Erythroblast (primary cell): Measurements from ENCODE around the gene CNEP1R1.

ENCODE experiments used
- GATA1 ChIP-seq: IDR thresholded peaks from 2 replicates; pipeline ENCODE4 v1.6.1; 2011; ENCODE audit warnings: low read depth, mild to moderate bottlenecking, control low read depth, low read length, moderate library complexity
- POLR2A ChIP-seq: IDR thresholded peaks from 2 replicates; pipeline ENCODE4 v1.6.1; 2011; ENCODE audit warnings: mild to moderate bottlenecking, low read length

DNA sequence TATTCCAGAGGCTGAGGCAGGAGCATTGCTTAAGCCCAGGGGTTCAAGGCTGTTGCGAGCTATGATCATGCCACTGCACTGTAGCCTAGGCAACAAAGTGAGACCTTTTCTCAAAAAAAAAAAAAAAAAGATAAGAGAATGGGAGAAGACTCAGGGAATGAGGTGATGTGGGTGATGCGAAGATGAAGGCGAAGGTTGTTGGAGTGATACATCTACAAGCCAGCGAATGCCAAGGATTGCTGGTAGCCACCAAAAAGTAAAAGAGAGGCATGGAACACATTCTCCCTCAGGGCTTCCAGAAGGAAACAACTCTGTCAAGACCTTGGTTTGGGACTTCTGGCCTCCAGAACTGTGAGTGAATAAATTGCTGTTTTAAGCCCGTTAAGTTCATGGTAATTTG, 26.0 kb upstream of the CNEP1R1 start:
- no peak for TF ChIP-seq POLR2A
- no peak for TF ChIP-seq GATA1
